ENCODE measurements around the gene MTCL1. TPM values are rescaled to one million over a fixed set of nuclear protein-coding genes. Genes with fewer than 3 reads are reported as not detected.

Gene MTCL1
- total and polyA plus RNA-seq, 12 donors = 0.43 to 12.5 (median 2.1) TPM

- 43 to 78% (median 74%) methylated on average over 2 to 4 of the region's 4 CpGs for WGBS, 4 donors
- Histone ChIP-seq H3K27me3 (no peaks in the 10 kb centered on the region), H3K36me3 (replicated peaks in 1 of 2) (no peaks in the 10 kb centered on the region), H3K4me1 (replicated peaks in 1 of 2) (no peaks in the 10 kb centered on the region), H3K4me3 (no peak overlapping the region), H3K9me3 (replicated peaks in 1 of 3) (no peaks in the 10 kb centered on the region), H3K27ac (no peak overlapping the region)
- DNase-seq = no peak
- TF ChIP-seq CTCF (IDR thresholded peaks at IDR 0.05) = no peak
- no peak for TF ChIP-seq POLR2A (IDR thresholded peaks at IDR 0.05)
- intact Hi-C loops (cut with DNase I) = no loop called here
Observed at GRCh38 chr18:8744656-8745055, 39.3 kb downstream of the MTCL1 start.

- WGBS, 4 donors = 78 to 86% (median 84%) methylated on average over 15 of the region's 15 CpGs
- Histone ChIP-seq H3K27me3 (no peaks in the 10 kb centered on the region), H3K27ac (no peak overlapping the region), H3K4me3 (no peak overlapping the region), H3K4me1 (replicated peaks in 1 of 2) (no peaks in the 10 kb centered on the region), H3K9me3 (replicated peaks in 1 of 3) (no peaks in the 10 kb centered on the region), H3K36me3 (replicated peaks in 1 of 2) (no peaks in the 10 kb centered on the region)
- DNase-seq = no peak
- TF ChIP-seq CTCF (IDR thresholded peaks at IDR 0.05) (no peak), POLR2A (IDR thresholded peaks at IDR 0.05) (no peak)
- intact Hi-C loops (cut with DNase I) = no loop called here
Observed at GRCh38 chr18:8745355-8746014, 40.1 kb downstream of the MTCL1 start.

- DNase-seq = no peak
- Histone ChIP-seq H3K27ac (no peak overlapping the region), H3K36me3 (replicated peaks in 1 of 2) (no peaks in the 10 kb centered on the region), H3K4me1 (replicated peaks in 1 of 2) (no peaks in the 10 kb centered on the region), H3K4me3 (no peak overlapping the region), H3K9me3 (replicated peaks in 1 of 3) (no peaks in the 10 kb centered on the region), H3K27me3 (no peaks in the 10 kb centered on the region)
- intact Hi-C loops (cut with DNase I) = no loop called here
- WGBS, 4 donors = 73 to 81% (median 78%) methylated on average over 6 of the region's 6 CpGs
- TF ChIP-seq POLR2A (IDR thresholded peaks at IDR 0.05) (no peak), CTCF (IDR thresholded peaks at IDR 0.05) (no peak)
Observed at GRCh38 chr18:8747440-8747937, 42.1 kb downstream of the MTCL1 start.

DNA sequence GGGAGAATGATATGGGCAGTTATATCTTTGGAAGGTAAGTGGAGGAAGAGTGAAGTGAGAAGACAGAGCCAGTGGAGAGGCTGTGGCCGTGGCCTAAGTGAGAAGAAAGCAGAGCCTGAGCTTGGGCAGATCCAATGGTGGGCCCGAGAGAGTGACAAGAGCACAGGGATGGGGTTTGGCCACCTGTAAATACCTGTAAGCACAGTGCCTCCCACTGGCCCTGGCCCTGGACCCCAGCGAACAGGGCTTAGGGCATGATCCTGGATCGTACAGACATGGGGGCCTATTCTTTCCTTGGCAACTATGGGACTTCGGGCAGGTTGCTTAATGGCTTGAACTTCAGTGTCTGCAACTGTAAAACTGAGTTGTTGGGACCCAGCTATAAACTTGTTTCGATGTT is 44.1 kb downstream of the MTCL1 start:
- TF ChIP-seq CTCF (IDR thresholded peaks at IDR 0.05) (no peak), POLR2A (IDR thresholded peaks at IDR 0.05) (no peak)
- Histone ChIP-seq H3K27me3 (no peaks in the 10 kb centered on the region), H3K9me3 (replicated peaks in 1 of 3) (no peaks in the 10 kb centered on the region), H3K4me1 (replicated peaks in 1 of 2) (no peaks in the 10 kb centered on the region), H3K4me3 (no peak overlapping the region), H3K36me3 (replicated peaks in 1 of 2) (no peaks in the 10 kb centered on the region), H3K27ac (no peak overlapping the region)
- intact Hi-C loops (cut with DNase I) = no loop called here
- 92 to 97% (median 95%) methylated on average over 6 of the region's 6 CpGs for WGBS, 4 donors
- no peak for DNase-seq

Data from adrenal gland (tissue), 12 donors.